Measurements from ENCODE around the gene ACIN1. TPM values are rescaled to one million over a fixed set of nuclear protein-coding genes. Genes with fewer than 3 reads are reported as not detected.
A peak's percentile ranks its signal among the peaks of the same experiment; 100 is the strongest.

ACIN1 gene
- total RNA-seq, 1 donor from 2014 or later: 184 TPM

- Mint-ChIP-seq H3K27ac (no peak overlapping the region), H3K36me3 (peaks cover 11% of the 10 kb centered on the region), H3K4me1 (peaks cover 13% of the 10 kb centered on the region), H3K27me3 (ENCODE audit: insufficient read depth, low read depth) (peaks cover 11% of the 10 kb centered on the region), H3K9me3 (no peaks in the 10 kb centered on the region), H3K4me3 (no peak overlapping the region)
- Histone ChIP-seq H3K36me3 (no peaks in the 10 kb centered on the region), H2AFZ (replicated peaks) (no peak overlapping the region), H3K4me3 (no peak overlapping the region), H3K9me3 (ENCODE audit: low read depth) (no peaks in the 10 kb centered on the region), H3F3A (ENCODE audit: low read depth) (no peaks in the 10 kb centered on the region), H3K27ac (no peak overlapping the region), H4K20me1 (ENCODE audit: low read depth) (no peaks in the 10 kb centered on the region), H3K4me1 (peaks cover 14% of the 10 kb centered on the region), H3K27me3 (no peaks in the 10 kb centered on the region), H3K4me2 (no peak overlapping the region), H3K79me2 (ENCODE audit: low read depth) (no peaks in the 10 kb centered on the region), H3K9ac (no peak overlapping the region)
- TF ChIP-seq EZH2 (IDR thresholded peaks at IDR 0.05) (no peak), CTCF (IDR thresholded peaks at IDR 0.05) (no peak), EZH2phosphoT487 (IDR thresholded peaks at IDR 0.05) (no peak)
- DNase-seq (ENCODE audit: low spot score): no peak
Measured at GRCh38 chr14:23045419-23046357, 49.2 kb downstream of the ACIN1 start.

- Mint-ChIP-seq H3K4me1 (peaks cover 13% of the 10 kb centered on the region), H3K9me3 (no peaks in the 10 kb centered on the region), H3K27me3 (ENCODE audit: insufficient read depth, low read depth) (peaks cover 11% of the 10 kb centered on the region), H3K36me3 (peaks cover 11% of the 10 kb centered on the region), H3K27ac (no peak overlapping the region), H3K4me3 (no peak overlapping the region)
- Histone ChIP-seq H3K9me3 (ENCODE audit: low read depth) (no peaks in the 10 kb centered on the region), H3F3A (ENCODE audit: low read depth) (no peaks in the 10 kb centered on the region), H4K20me1 (ENCODE audit: low read depth) (no peaks in the 10 kb centered on the region), H2AFZ (replicated peaks) (no peak overlapping the region), H3K9ac (no peak overlapping the region), H3K79me2 (ENCODE audit: low read depth) (no peaks in the 10 kb centered on the region), H3K4me3 (no peak overlapping the region), H3K27me3 (no peaks in the 10 kb centered on the region), H3K27ac (no peak overlapping the region), H3K36me3 (no peaks in the 10 kb centered on the region), H3K4me2 (no peak overlapping the region), H3K4me1 (peaks cover 14% of the 10 kb centered on the region)
- TF ChIP-seq EZH2phosphoT487 (IDR thresholded peaks at IDR 0.05) (no peak), EZH2 (IDR thresholded peaks at IDR 0.05) (no peak), CTCF (IDR thresholded peaks at IDR 0.05) (no peak)
- DNase-seq (ENCODE audit: low spot score): no peak
Measured at GRCh38 chr14:23044840-23045239, 50.1 kb downstream of the ACIN1 start.

GRCh38 chr14:23043754-23044153 is 51.2 kb downstream of the ACIN1 start:
- TF ChIP-seq EZH2 (IDR thresholded peaks at IDR 0.05) (no peak), CTCF (IDR thresholded peaks at IDR 0.05) (no peak), EZH2phosphoT487 (IDR thresholded peaks at IDR 0.05) (no peak)
- Histone ChIP-seq H3K27me3 (no peaks in the 10 kb centered on the region), H3K9ac (no peak overlapping the region), H3K9me3 (ENCODE audit: low read depth) (no peaks in the 10 kb centered on the region), H3K79me2 (ENCODE audit: low read depth) (no peaks in the 10 kb centered on the region), H4K20me1 (ENCODE audit: low read depth) (no peaks in the 10 kb centered on the region), H3F3A (ENCODE audit: low read depth) (no peaks in the 10 kb centered on the region), H2AFZ (replicated peaks) (peak overlapping the region; percentile 63), H3K36me3 (no peaks in the 10 kb centered on the region), H3K4me3 (no peak overlapping the region), H3K27ac (no peak overlapping the region), H3K4me1 (peaks cover 14% of the 10 kb centered on the region), H3K4me2 (no peak overlapping the region)
- Mint-ChIP-seq H3K9me3 (no peaks in the 10 kb centered on the region), H3K27me3 (ENCODE audit: insufficient read depth, low read depth) (peaks cover 11% of the 10 kb centered on the region), H3K4me1 (peaks cover 13% of the 10 kb centered on the region), H3K4me3 (no peak overlapping the region), H3K36me3 (peaks cover 11% of the 10 kb centered on the region), H3K27ac (peak overlapping the region; percentile 58)
- DNase-seq (ENCODE audit: low spot score): peak; percentile 34

Data from neural progenitor cell (in vitro differentiated cells).